ENCODE measurements around the gene CTNNA1. TPM values are rescaled to one million over a fixed set of nuclear protein-coding genes. Genes with fewer than 3 reads are reported as not detected.

Gene CTNNA1
- total and polyA plus RNA-seq, 9 of the 15 experiments (the other 6 are each of a cell fraction or from before 2014, with no cell fraction given) = 29.6 to 117 (median 89.1) TPM

- no peak overlapping the region for H3K4me2 ChIP-seq (ENCODE audit: insufficient read depth, low read length)
- no peak for ATAC-seq
- ChIA-PET CTCF (ENCODE audit: low intra/inter-chr PET ratio) (no interaction called here), POLR2A (no interaction called here)
- WGBS (ENCODE audit: insufficient coverage, low coverage, missing lambda C conversion rate) = 50% methylated on average over 8 of the region's 8 CpGs
- TF ChIP-seq BRCA1 (IDR thresholded peaks at IDR 0.05) (no peak), BRCA1 (CRISPR knock-in tag; IDR thresholded peaks at IDR 0.05) (no peak), TOE1 (IDR thresholded peaks at IDR 0.05; ENCODE audit: borderline replicate concordance) (peak; percentile 93), TOE1 (CRISPR knock-in tag; IDR thresholded peaks at IDR 0.05; ENCODE audit: borderline replicate concordance, low read depth) (no peak), CBFA2T2 (conservative IDR thresholded peaks at IDR 0.05) (peak; percentile 54; the same call in 1 of the 2 replicates), ZFP36 (IDR thresholded peaks at IDR 0.05; ENCODE audit: low read depth, low read length, partially characterized antibody) (no peak), RAD51 (IDR thresholded peaks at IDR 0.05; ENCODE audit: borderline replicate concordance, low read depth) (peak; percentile 89), USF2 (CRISPR knock-in tag; IDR thresholded peaks at IDR 0.05) (peak; percentile 55), TFE3 (CRISPR knock-in tag; IDR thresholded peaks at IDR 0.05) (peak; percentile 95), NKRF (IDR thresholded peaks at IDR 0.05; ENCODE audit: borderline replicate concordance) (no peak)
- FAIRE-seq = no peak
- H3K9me1 ChIP-seq (ENCODE audit: control insufficient read depth, insufficient read depth, low read length) = no peaks in the 10 kb centered on the region
- H3K9me3 ChIP-seq (replicated peaks; ENCODE audit: control insufficient read depth, insufficient read depth, low read depth, low read length) = no peaks in the 10 kb centered on the region
- H3K27ac ChIP-seq (ENCODE audit: extremely low read depth, low read depth, low read length) = no peak overlapping the region
- no peak overlapping the region for H3K9ac ChIP-seq (ENCODE audit: insufficient read depth in 1 of 2, low read depth in 2 of 2, low read length in 2 of 2)
- no peak for DNase-seq (ENCODE audit: extremely low read depth in 1 of 4, low spot score in 3 of 4)
- BruUV-seq (replicated peaks) = no TSS peak
- no peaks in the 10 kb centered on the region for H3K27me3 ChIP-seq (ENCODE audit: control insufficient read depth in 2 of 2, insufficient read depth in 2 of 2, low read length in 2 of 2)
- no peaks in the 10 kb centered on the region for H3K4me1 ChIP-seq (replicated peaks in 1 of 2; ENCODE audit: control insufficient read depth in 2 of 2, insufficient read depth in 2 of 2, low read length in 2 of 2)
- no peaks in the 10 kb centered on the region for H3K36me3 ChIP-seq (ENCODE audit: control insufficient read depth, insufficient read depth, low read length)
- in situ Hi-C loops (cut with MboI) (no loop called here), intact Hi-C loops (cut with micrococcal nuclease) (no loop called here)
- H3K4me3 ChIP-seq = no peak overlapping the region
- no peaks in the 10 kb centered on the region for H4K20me1 ChIP-seq (replicated peaks; ENCODE audit: control insufficient read depth, insufficient read depth, low read length)
- H3K79me2 ChIP-seq (ENCODE audit: control insufficient read depth, insufficient read depth, low read length) = no peaks in the 10 kb centered on the region
- H2AFZ ChIP-seq (ENCODE audit: low read depth, low read length) = no peak overlapping the region
Measured at GRCh38 chr5:138712324-138712723, 40.9 kb upstream of the CTNNA1 start.

Data from K562 (cell line).